Fibroblast of pulmonary artery (primary cell): ENCODE data around the gene CARD14.

Source experiments
- DNase-seq: peaks from one replicate; pipeline ENCODE4 v3.0.0-alpha.2; 2010; ENCODE audit warnings: low read depth
- H3K4me3 ChIP-seq: replicated peaks from 2 replicates; pipeline ENCODE4 v1.5.1; 2011; ENCODE audit warnings: low read depth, mild to moderate bottlenecking, control low read depth, low read length, moderate library complexity
- CTCF ChIP-seq: IDR thresholded peaks from 2 replicates; pipeline ENCODE4 v1.5.1; 2011; ENCODE audit warnings: mild to moderate bottlenecking, control low read depth, low read length, inconsistent platforms; ENCODE audit errors: missing control alignments

The CARD14 gene

GRCh38 chr17:80220054-80220735, 50.4 kb downstream of the CARD14 start, which contains the start of the genes SGSH and SLC26A11:
Gene SGSH, minus strand, starts transcription at chr17:80220333. Its CDS starts 20 bp downstream, at chr17:80220313.
Gene SLC26A11, plus strand, starts transcription at chr17:80220427. Its CDS starts 1,134 bp downstream, at chr17:80221561.
- peak; percentile 60 for DNase-seq
- TF ChIP-seq CTCF: no peak
- H3K4me3 ChIP-seq: peak within 1 kb of the TSS; percentile 86

GRCh38 chr17:80220736-80221215, 50.9 kb downstream of the CARD14 start:
- DNase-seq: no peak
- peak overlapping the region; percentile 86 for H3K4me3 ChIP-seq
- TF ChIP-seq CTCF: no peak

DNA sequence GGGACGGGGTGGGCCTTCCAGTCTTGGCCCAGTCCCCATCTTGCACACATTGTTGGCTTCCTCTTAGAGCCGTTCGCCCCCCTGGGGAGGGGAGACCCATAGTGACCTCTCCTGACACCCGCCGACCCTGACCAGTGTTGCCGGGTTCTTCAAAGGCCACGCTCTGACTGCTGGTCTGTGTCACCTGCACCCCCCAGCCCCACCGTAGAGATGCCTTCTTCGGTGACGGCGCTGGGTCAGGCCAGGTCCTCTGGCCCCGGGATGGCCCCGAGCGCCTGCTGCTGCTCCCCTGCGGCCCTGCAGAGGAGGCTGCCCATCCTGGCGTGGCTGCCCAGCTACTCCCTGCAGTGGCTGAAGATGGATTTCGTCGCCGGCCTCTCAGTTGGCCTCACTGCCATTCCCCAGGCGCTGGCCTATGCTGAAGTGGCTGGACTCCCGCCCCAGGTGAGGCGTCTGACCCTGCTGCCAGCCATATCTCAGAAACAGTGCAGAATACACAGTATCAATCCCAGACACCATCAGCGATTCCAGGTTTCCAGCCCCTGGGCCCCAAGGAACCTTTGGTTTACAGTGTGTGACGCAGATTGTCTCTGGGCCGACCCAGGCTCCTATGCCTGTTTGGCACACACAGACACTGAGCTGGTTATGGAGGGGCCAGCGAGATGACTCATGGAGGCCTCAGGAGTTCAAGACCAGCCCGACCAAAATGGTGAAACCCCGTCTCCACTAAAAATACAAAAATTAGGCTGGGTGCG, 51.7 kb downstream of the CARD14 start:
- DNase-seq: no peak
- peak overlapping the region; percentile 86 for H3K4me3 ChIP-seq
- TF ChIP-seq CTCF: no peak

DNA sequence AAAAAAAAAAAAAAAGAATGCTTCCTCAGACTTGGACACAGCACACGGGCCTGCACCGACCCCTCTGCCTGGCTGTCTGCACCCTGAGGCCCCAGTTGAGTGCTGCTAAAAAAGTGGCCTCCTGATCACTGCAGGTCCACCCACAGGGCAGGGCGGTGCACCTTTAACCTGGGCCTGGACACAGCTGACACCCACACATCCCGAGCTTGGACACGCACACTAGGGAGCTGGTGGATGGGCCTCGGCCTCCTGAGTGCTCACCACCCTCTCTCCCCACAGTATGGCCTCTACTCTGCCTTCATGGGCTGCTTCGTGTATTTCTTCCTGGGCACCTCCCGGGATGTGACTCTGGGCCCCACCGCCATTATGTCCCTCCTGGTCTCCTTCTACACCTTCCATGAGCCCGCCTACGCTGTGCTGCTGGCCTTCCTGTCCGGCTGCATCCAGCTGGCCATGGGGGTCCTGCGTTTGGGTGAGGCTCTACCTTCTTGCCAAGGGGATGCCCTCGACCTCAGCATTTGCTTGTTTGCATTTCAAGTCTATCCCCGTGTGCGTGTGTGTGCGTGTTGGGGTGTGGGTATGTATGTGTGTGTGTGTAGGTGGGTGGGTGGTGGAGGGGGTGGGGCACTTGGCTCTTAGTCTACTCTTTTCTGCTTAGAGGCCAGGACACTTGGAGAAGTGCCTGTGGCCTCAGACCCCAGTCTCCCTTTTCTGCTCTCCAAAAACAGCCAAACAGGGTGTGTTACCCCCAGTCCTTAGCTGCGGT, 52.7 kb downstream of the CARD14 start:
- TF ChIP-seq CTCF: no peak
- DNase-seq: no peak
- no peak overlapping the region for H3K4me3 ChIP-seq

GRCh38 chr17:80223142-80223815, 53.4 kb downstream of the CARD14 start:
- TF ChIP-seq CTCF: no peak
- no peak overlapping the region for H3K4me3 ChIP-seq
- no peak for DNase-seq

- no peak for TF ChIP-seq CTCF
- no peak overlapping the region for H3K4me3 ChIP-seq
- no peak for DNase-seq
Observed at GRCh38 chr17:80223838-80224497, 54.1 kb downstream of the CARD14 start.
